Stimulated activated CD8-positive, alpha-beta memory T cell treated with anti-CD3 and anti-CD28 coated beads, Interleukin-12 subunit alpha, Interleukin-12 subunit beta, amount 100 ng/mL, for 1 hour (primary cell): ENCODE data around the gene ARHGDIG.
"Not testable (repeated sequence)": the region's sequence is repeated elsewhere in the genome, so short reads cannot be mapped to it uniquely, and the experiment has no call there.

Experiments
- DNase-seq: peaks from one replicate; pipeline ENCODE4 v3.0.0-alpha.2; 2020; ENCODE audit warnings: low read depth

ARHGDIG gene

DNA sequence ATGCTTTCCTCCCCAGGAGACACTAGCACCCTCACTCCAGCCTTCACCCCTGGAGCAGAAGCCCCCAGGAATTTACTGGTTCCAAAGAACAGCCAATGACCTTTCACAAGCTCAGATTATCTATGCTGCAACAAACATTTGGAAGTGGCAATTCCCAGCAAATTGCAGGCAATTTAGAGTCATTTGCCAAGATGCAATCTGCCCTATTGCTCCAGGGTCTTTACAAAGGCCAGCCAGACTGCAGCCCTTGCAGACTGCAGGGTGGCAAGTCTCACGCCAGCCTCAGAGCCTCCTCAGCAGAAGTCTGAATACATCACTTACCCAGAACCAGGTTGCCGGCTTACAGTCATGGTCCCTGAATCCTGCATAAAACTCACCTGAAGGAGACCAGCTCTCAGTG lies 50.4 kb downstream of the ARHGDIG start:
- no peak for DNase-seq

- DNase-seq: not testable (repeated sequence)
Observed at GRCh38 chr16:331181-331814, 50.9 kb downstream of the ARHGDIG start.
